GM12878 (cell line): ENCODE data around the gene GMDS.

Experiments used
- BRCA1 ChIP-seq: IDR thresholded peaks from 2 replicates; pipeline ENCODE4 v1.6.1; 2011; ENCODE audit warnings: low read depth, low read length, improper control_type of control experiment
- CTCF ChIP-seq, 3 experiments: IDR thresholded peaks in 2 of 3; conservative IDR thresholded peaks in 1 of 3; 2 replicates each; pipeline ENCODE4 v1.5.1; 2011; ENCODE audit warnings: low read depth in 3 of 3, low read length in 3 of 3, mild to moderate bottlenecking in 3 of 3, control low read depth in 2 of 3, moderate library complexity in 2 of 3, inconsistent platforms in 1 of 3, mixed read lengths in 1 of 3; ENCODE audit not compliant: control insufficient read depth in 2 of 3, insufficient read depth in 1 of 3; ENCODE audit errors: extremely low read depth in 1 of 3
- EP300 ChIP-seq, 2 experiments: fragments of 150-350 bp in 1 of 2; IDR thresholded peaks; 2 replicates each; pipeline ENCODE4 v1.6.1; 2011 to 2012; ENCODE audit warnings: low read depth in 2 of 2, low read length in 2 of 2, borderline replicate concordance in 1 of 2, improper control_type of control experiment in 1 of 2, inconsistent platforms in 1 of 2; ENCODE audit not compliant: control insufficient read depth in 1 of 2
- FOXM1 ChIP-seq: IDR thresholded peaks from 2 replicates; pipeline ENCODE4 v1.6.1; 2012; ENCODE audit warnings: low read depth, mild to moderate bottlenecking, inconsistent platforms, low read length, moderate library complexity
- POLR2A ChIP-seq: IDR thresholded peaks from 2 replicates; pipeline ENCODE4 v1.6.1; 2011; ENCODE audit warnings: low read depth, mild to moderate bottlenecking, low read length
- POLR2AphosphoS5 ChIP-seq: IDR thresholded peaks from 2 replicates; pipeline ENCODE4 v1.6.1; 2011; ENCODE audit warnings: mild to moderate bottlenecking, low read length, inconsistent platforms
- RCOR1 ChIP-seq: conservative IDR thresholded peaks from 2 replicates; pipeline ENCODE4 v1.6.1; 2012; ENCODE audit warnings: low read depth, low read length, improper control_type of control experiment
- TBL1XR1 ChIP-seq: IDR thresholded peaks from 2 replicates; pipeline ENCODE4 v1.6.1; 2012; ENCODE audit warnings: low read depth, low read length, improper control_type of control experiment

- TF ChIP-seq POLR2AphosphoS5, result no peak
- TF ChIP-seq POLR2A, result no peak
- no peak for TF ChIP-seq BRCA1
- TF ChIP-seq FOXM1, result no peak
- TF ChIP-seq RCOR1, result no peak
- TF ChIP-seq CTCF (IDR thresholded peaks at IDR 0.05 in 2 of 3, conservative IDR thresholded peaks at IDR 0.05 in 1 of 3; ENCODE audit: control insufficient read depth in 2 of 3, extremely low read depth in 1 of 3, insufficient read depth in 1 of 3, low read depth in 3 of 3, low read length in 3 of 3), result no peak
- no peak for TF ChIP-seq TBL1XR1
- TF ChIP-seq EP300 (IDR thresholded peaks at IDR 0.05; ENCODE audit: borderline replicate concordance in 1 of 2, control insufficient read depth in 1 of 2, low read depth in 2 of 2, low read length in 2 of 2), result no peak
Measured at GRCh38 chr6:2165286-2165685, 80.1 kb downstream of the GMDS start.
